ENCODE results near the gene SOWAHD.

GRCh38 chrX:119790977-119791436, 32.6 kb downstream of the SOWAHD start:
- TF ChIP-seq CTCF (IDR thresholded peaks at IDR 0.05) = no peak
- TF ChIP-seq PBX3 (IDR thresholded peaks at IDR 0.05) = no peak
- no peak for TF ChIP-seq JUN (IDR thresholded peaks at IDR 0.05)
- TF ChIP-seq NFE2L2 (conservative IDR thresholded peaks at IDR 0.05; ENCODE audit: low read length) = no peak
- no peak for TF ChIP-seq USF2 (IDR thresholded peaks at IDR 0.05)
- TF ChIP-seq ZSCAN20 (CRISPR knock-in tag; IDR thresholded peaks at IDR 0.05) = no peak
